CD14-positive monocyte (primary cell): ENCODE data around the gene GFI1B. TPM values are rescaled to one million over a fixed set of nuclear protein-coding genes. Genes with fewer than 3 reads are reported as not detected.

Experiments used
- DNase-seq, 3 donors: peaks; one replicate each; pipeline ENCODE4 v3.0.0-alpha.2; 2011 to 2022
- H2AFZ ChIP-seq: 2 replicates; pipeline ENCODE4 v1.6.0; 2012; ENCODE audit warnings: mild to moderate bottlenecking, low read depth, low read length, inconsistent platforms; ENCODE audit not compliant: insufficient read depth, poor library complexity, severe bottlenecking
- H3K27ac ChIP-seq, 2 donors: 1 replicate in 1 of 2; 2 replicates in 1 of 2; pipeline ENCODE4 v1.5.1; 2012 to 2013; ENCODE audit warnings: low read length in 2 of 2, control low read depth in 1 of 2, inconsistent platforms in 1 of 2, low read depth in 1 of 2, mild to moderate bottlenecking in 1 of 2
- H3K27me3 ChIP-seq, 2 donors: one replicate each; pipeline versions ENCODE4 v1.6.0 to v1.6.1; 2011 to 2013; ENCODE audit warnings: low read length in 2 of 2; ENCODE audit not compliant: control insufficient read depth in 2 of 2, insufficient read depth in 2 of 2
- H3K36me3 ChIP-seq, 2 donors: replicated peaks in 1 of 2; 1 replicate in 1 of 2; 2 replicates in 1 of 2; pipeline versions ENCODE4 v1.5.1 to v1.6.1; 2012 to 2013; ENCODE audit warnings: low read length in 2 of 2, control low read depth in 1 of 2, inconsistent platforms in 1 of 2, mild to moderate bottlenecking in 1 of 2; ENCODE audit not compliant: insufficient read depth in 2 of 2, control insufficient read depth in 1 of 2
- H3K4me1 ChIP-seq, 2 donors: 1 replicate in 1 of 2; 2 replicates in 1 of 2; pipeline versions ENCODE4 v1.5.1 to v1.6.1; 2012 to 2013; ENCODE audit warnings: low read length in 2 of 2, control low read depth in 1 of 2, inconsistent platforms in 1 of 2, mild to moderate bottlenecking in 1 of 2, moderate library complexity in 1 of 2; ENCODE audit not compliant: insufficient read depth in 2 of 2, control insufficient read depth in 1 of 2
- H3K4me2 ChIP-seq: replicated peaks from 2 replicates; pipeline ENCODE3; 2012; ENCODE audit warnings: low read length, moderate library complexity, mild to moderate bottlenecking; ENCODE audit not compliant: poor library complexity, severe bottlenecking; ENCODE audit errors: extremely low read depth
- H3K4me3 ChIP-seq, 3 experiments: fragments of 200-600 bp in 1 of 3; sonication (generic) in 1 of 3; replicated peaks in 1 of 3; 1 replicate in 2 of 3; 2 replicates in 1 of 3; pipeline ENCODE4 v1.5.1; 2011 to 2013; ENCODE audit warnings: low read length in 3 of 3, mild to moderate bottlenecking in 3 of 3, control low read depth in 2 of 3, low read depth in 2 of 3, inconsistent platforms in 1 of 3, moderate library complexity in 1 of 3
- H3K79me2 ChIP-seq: 2 replicates; pipeline ENCODE4 v1.6.0; 2012; ENCODE audit warnings: mild to moderate bottlenecking, control low read depth, inconsistent platforms, low read length, moderate library complexity; ENCODE audit not compliant: insufficient read depth
- H3K9ac ChIP-seq: 2 replicates; pipeline ENCODE4 v1.6.0; 2017; ENCODE audit warnings: low read length, mild to moderate bottlenecking; ENCODE audit not compliant: insufficient read depth, poor library complexity, severe bottlenecking
- H3K9me3 ChIP-seq, 2 donors: replicated peaks in 1 of 2; 1 replicate in 1 of 2; 2 replicates in 1 of 2; pipeline versions ENCODE4 v1.5.1 to v1.6.1; 2012 to 2013; ENCODE audit warnings: low read length in 2 of 2, control low read depth in 1 of 2; ENCODE audit not compliant: control insufficient read depth in 1 of 2, insufficient read depth in 1 of 2
- H4K20me1 ChIP-seq: 2 replicates; pipeline ENCODE4 v1.6.0; 2012; ENCODE audit warnings: mild to moderate bottlenecking, low read length, control low read depth, moderate library complexity; ENCODE audit not compliant: insufficient read depth
- H3K27ac Mint-ChIP-seq, 7 donors: one replicate each; pipeline ENCODE4 v1.8.0; 2020; ENCODE audit warnings: mild to moderate bottlenecking in 7 of 7, mixed read lengths in 7 of 7, moderate library complexity in 6 of 7, inconsistent platforms in 2 of 7
- H3K27me3 Mint-ChIP-seq, 3 donors: one replicate each; pipeline ENCODE4 v1.8.0; 2021 to 2022; ENCODE audit warnings: low read depth in 3 of 3, mild to moderate bottlenecking in 3 of 3, mixed read lengths in 3 of 3, moderate library complexity in 3 of 3, inconsistent platforms in 1 of 3
- H3K36me3 Mint-ChIP-seq, 2 donors: one replicate each; pipeline ENCODE4 v1.8.0; 2020; ENCODE audit warnings: mixed read lengths in 2 of 2, inconsistent platforms in 1 of 2, mild to moderate bottlenecking in 1 of 2
- H3K4me1 Mint-ChIP-seq: one replicate; pipeline ENCODE4 v1.8.0; 2020; ENCODE audit warnings: mild to moderate bottlenecking, mixed read lengths
- H3K4me3 Mint-ChIP-seq, 2 donors: one replicate each; pipeline ENCODE4 v1.8.0; 2020; ENCODE audit warnings: mild to moderate bottlenecking in 2 of 2, mixed read lengths in 2 of 2, moderate library complexity in 1 of 2
- H3K9me3 Mint-ChIP-seq, 7 donors: one replicate each; pipeline ENCODE4 v1.8.0; 2020 to 2022; ENCODE audit warnings: mixed read lengths in 7 of 7, mild to moderate bottlenecking in 6 of 7, moderate library complexity in 6 of 7, inconsistent platforms in 2 of 7
- WGBS: methylation state at CpG from one replicate; pipeline ENCODE4 v1.1.5; 2013; ENCODE audit warnings: missing lambda C conversion rate; ENCODE audit not compliant: insufficient coverage; 5-methylcytosine and 5-hydroxymethylcytosine counted together
- intact Hi-C, 2 donors: fragments of 100-400 bp; cut with micrococcal nuclease; formaldehyde crosslinking; loops; one replicate each; pipeline versions ENCODE4 v1.15.0 to v1.15.1; 2023
- polyA plus RNA-seq, 3 donors: library from polyadenylated mRNA; depleted of rRNA in 1 of 3; unstranded in 2 of 3; stranded (reverse) in 1 of 3; fragments of 300-500 nt in 2 of 3; fragments of >200 nt in 1 of 3; fragmentation: Illumina TruSeq in 2 of 3; gene quantifications; 1 replicate in 2 of 3; 2 replicates in 1 of 3; pipeline ENCODE4 v1.2.3, GENCODE V29; 2012 to 2021
- TF ChIP-seq, protein P1 (sequence below): fragments of 200-600 bp; IDR thresholded peaks from one replicate; pipeline ENCODE4 v1.8.0; 2022; ENCODE audit warnings: antibody characterized with exemption, mild to moderate bottlenecking

GFI1B gene
- polyA plus RNA-seq, 3 donors, result 0.06 to 0.39 (median 0.21) TPM

GRCh38 chr9:132993511-132993939 lies 15.0 kb downstream of the GFI1B start:
- Histone ChIP-seq H3K4me3 (no peak overlapping the region), H3K27me3 (peaks cover 0 to 7% of the 10 kb centered on the region in 2 donors), H4K20me1 (no peaks in the 10 kb centered on the region), H3K79me2 (no peaks in the 10 kb centered on the region), H3K9ac (no peak overlapping the region), H3K9me3 (no peaks in the 10 kb centered on the region), H3K4me2 (no peak overlapping the region), H3K27ac (no peak overlapping the region), H3K36me3 (no peaks in the 10 kb centered on the region), H3K4me1 (peaks cover 7 to 8% of the 10 kb centered on the region in 2 donors), H2AFZ (no peak overlapping the region)
- H3K4me3 Mint-ChIP-seq, result no peak overlapping the region
- H3K27me3 Mint-ChIP-seq, result peaks cover 7 to 36% (median 9%) of the 10 kb centered on the region in 3 donors
- peaks cover 15% of the 10 kb centered on the region for H3K4me1 Mint-ChIP-seq
- DNase-seq, result no peak
- TF ChIP-seq, protein P1, sequence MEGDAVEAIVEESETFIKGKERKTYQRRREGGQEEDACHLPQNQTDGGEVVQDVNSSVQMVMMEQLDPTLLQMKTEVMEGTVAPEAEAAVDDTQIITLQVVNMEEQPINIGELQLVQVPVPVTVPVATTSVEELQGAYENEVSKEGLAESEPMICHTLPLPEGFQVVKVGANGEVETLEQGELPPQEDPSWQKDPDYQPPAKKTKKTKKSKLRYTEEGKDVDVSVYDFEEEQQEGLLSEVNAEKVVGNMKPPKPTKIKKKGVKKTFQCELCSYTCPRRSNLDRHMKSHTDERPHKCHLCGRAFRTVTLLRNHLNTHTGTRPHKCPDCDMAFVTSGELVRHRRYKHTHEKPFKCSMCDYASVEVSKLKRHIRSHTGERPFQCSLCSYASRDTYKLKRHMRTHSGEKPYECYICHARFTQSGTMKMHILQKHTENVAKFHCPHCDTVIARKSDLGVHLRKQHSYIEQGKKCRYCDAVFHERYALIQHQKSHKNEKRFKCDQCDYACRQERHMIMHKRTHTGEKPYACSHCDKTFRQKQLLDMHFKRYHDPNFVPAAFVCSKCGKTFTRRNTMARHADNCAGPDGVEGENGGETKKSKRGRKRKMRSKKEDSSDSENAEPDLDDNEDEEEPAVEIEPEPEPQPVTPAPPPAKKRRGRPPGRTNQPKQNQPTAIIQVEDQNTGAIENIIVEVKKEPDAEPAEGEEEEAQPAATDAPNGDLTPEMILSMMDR, result no peak
- no peaks in the 10 kb centered on the region for H3K36me3 Mint-ChIP-seq
- WGBS, result 42% methylated on average over 14 of the region's 14 CpGs
- intact Hi-C loops, result no loop called here
- peak overlapping the region in 1 of 7 donors; percentile 65 for H3K27ac Mint-ChIP-seq
- H3K9me3 Mint-ChIP-seq, result peaks cover 0 to 2% (median 0%) of the 10 kb centered on the region in 7 donors

DNA sequence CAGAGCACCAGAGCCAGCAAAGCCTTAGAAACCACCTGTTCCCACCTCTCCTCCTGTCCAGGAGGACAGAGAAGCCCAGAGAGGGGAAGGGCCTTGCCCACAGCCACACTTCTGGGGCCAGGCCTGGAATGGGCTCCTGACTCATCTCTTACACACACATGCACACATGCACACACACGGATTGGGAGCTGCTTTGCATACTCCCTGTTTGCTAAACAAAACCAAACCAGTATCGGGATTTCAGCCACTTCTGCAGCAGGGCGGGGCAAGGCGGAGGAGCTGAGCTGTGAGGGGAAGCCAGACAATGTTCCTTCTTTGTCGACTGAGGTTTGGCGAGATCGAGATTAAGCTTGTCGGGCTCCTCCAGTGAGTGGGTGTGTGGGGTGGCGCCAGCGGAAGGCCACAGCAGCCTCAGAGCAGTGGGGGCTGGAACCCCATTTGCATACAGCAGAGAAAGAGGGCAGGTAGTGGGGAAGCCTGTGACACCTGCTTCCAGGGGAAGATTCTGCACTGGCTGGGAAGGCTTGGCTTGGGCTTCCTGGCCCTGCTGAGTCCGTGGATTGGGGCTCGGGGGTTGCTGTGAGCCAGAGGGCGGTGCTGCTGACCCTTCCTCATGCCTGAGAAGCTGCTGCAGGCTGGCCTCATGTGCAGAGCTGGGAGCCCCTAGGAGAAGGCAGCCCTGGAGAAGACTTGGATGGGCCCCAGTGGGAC lies 16.1 kb downstream of the GFI1B start:
- TF ChIP-seq, protein P1, result no peak
- Histone ChIP-seq H3K9me3 (no peaks in the 10 kb centered on the region), H2AFZ (no peak overlapping the region), H3K9ac (no peak overlapping the region), H3K79me2 (no peaks in the 10 kb centered on the region), H3K4me1 (peaks cover 7 to 8% of the 10 kb centered on the region in 2 donors), H3K4me2 (no peak overlapping the region), H3K27ac (no peak overlapping the region), H3K4me3 (no peak overlapping the region), H3K27me3 (peaks cover 0 to 7% of the 10 kb centered on the region in 2 donors), H4K20me1 (no peaks in the 10 kb centered on the region), H3K36me3 (no peaks in the 10 kb centered on the region)
- intact Hi-C loops, result no loop called here
- peaks cover 0 to 2% (median 0%) of the 10 kb centered on the region in 7 donors for H3K9me3 Mint-ChIP-seq
- 6% methylated on average over 13 of the region's 13 CpGs for WGBS
- H3K4me1 Mint-ChIP-seq, result peaks cover 15% of the 10 kb centered on the region
- H3K27me3 Mint-ChIP-seq, result peaks cover 9 to 36% (median 12%) of the 10 kb centered on the region in 3 donors
- H3K36me3 Mint-ChIP-seq, result no peaks in the 10 kb centered on the region
- H3K27ac Mint-ChIP-seq, result no peak overlapping the region
- H3K4me3 Mint-ChIP-seq, result peak overlapping the region in 1 of 2 donors; percentile 65
- DNase-seq, result no peak
